Body of pancreas (tissue), 4 donors: ENCODE results near the gene SPATS2L. TPM values are rescaled to one million over a fixed set of nuclear protein-coding genes. Genes with fewer than 3 reads are reported as not detected.

Experiments used
- ATAC-seq: fragments of 150-250 bp; one replicate; pipeline ENCODE4 v1.9.1; 2016
- DNase-seq, 4 donors: peaks; one replicate each; pipeline ENCODE4 v3.0.0-alpha.2; 2019
- H3K27ac ChIP-seq, 4 donors: fragments of 200-600 bp; sonication (generic); 1 replicate in 3 of 4; 2 replicates in 1 of 4; pipeline versions ENCODE4 v1.5.1 to v1.6.1; 2016 to 2019; ENCODE audit warnings: mild to moderate bottlenecking in 1 of 4, mixed read lengths in 1 of 4, moderate library complexity in 1 of 4
- H3K27me3 ChIP-seq, 2 donors: fragments of 200-600 bp; sonication (generic); one replicate each; pipeline ENCODE4 v1.6.0; 2016; ENCODE audit warnings: mild to moderate bottlenecking in 1 of 2
- H3K36me3 ChIP-seq, 2 donors: fragments of 200-600 bp; sonication (generic); replicated peaks in 1 of 2; 2 replicates each; pipeline ENCODE4 v1.5.1; 2016; ENCODE audit warnings: low read depth in 2 of 2; ENCODE audit not compliant: insufficient read depth in 1 of 2
- H3K4me1 ChIP-seq: fragments of 200-600 bp; sonication (generic); one replicate; pipeline ENCODE4 v1.6.0; 2016
- H3K4me3 ChIP-seq, 2 donors: fragments of 200-600 bp; sonication (generic); 1 replicate in 1 of 2; 2 replicates in 1 of 2; pipeline ENCODE4 v1.5.1; 2016 to 2019
- H3K9me3 ChIP-seq, 3 donors: fragments of 200-600 bp; sonication (generic); 1 replicate in 2 of 3; 2 replicates in 1 of 3; pipeline ENCODE4 v1.5.1; 2016
- CTCF ChIP-seq, 7 experiments: fragments of 450-650 bp in 4 of 7; fragments of 200-600 bp in 3 of 7; sonication (generic) in 3 of 7; IDR thresholded peaks; one replicate each; pipeline ENCODE4 v1.5.1; 2016 to 2019; ENCODE audit warnings: antibody characterized with exemption in 7 of 7
- POLR2A ChIP-seq, 3 donors: fragments of 450-650 bp; IDR thresholded peaks; one replicate each; pipeline ENCODE4 v1.6.1; 2016; ENCODE audit warnings: antibody characterized with exemption in 3 of 3, mild to moderate bottlenecking in 2 of 3
- WGBS, 2 donors: methylation state at CpG; one replicate each; pipeline ENCODE4 v1.1.5; 2017; 5-methylcytosine and 5-hydroxymethylcytosine counted together
- intact Hi-C: fragments of 100-400 bp; cut with DNase I; formaldehyde crosslinking; loops from one replicate; pipeline ENCODE4 v1.15.1; 2023
- total RNA-seq, 2 donors: library from RNA; depleted of rRNA; stranded (reverse); fragments of >200 nt; gene quantifications; one replicate each; pipeline ENCODE4 v1.1.0, GENCODE V29; 2016

The SPATS2L gene
- total RNA-seq, 2 donors from 2014 or later, result 39.2 to 49.8 TPM

GRCh38 chr2:200373973-200374416, 67.5 kb downstream of the SPATS2L start:
- TF ChIP-seq CTCF (IDR thresholded peaks at IDR 0.05), result no peak
- TF ChIP-seq POLR2A (IDR thresholded peaks at IDR 0.05), result no peak
- Histone ChIP-seq H3K4me3 (no peak overlapping the region), H3K27ac (peak overlapping the region; percentile 35 to 59 (median 54))

DNA sequence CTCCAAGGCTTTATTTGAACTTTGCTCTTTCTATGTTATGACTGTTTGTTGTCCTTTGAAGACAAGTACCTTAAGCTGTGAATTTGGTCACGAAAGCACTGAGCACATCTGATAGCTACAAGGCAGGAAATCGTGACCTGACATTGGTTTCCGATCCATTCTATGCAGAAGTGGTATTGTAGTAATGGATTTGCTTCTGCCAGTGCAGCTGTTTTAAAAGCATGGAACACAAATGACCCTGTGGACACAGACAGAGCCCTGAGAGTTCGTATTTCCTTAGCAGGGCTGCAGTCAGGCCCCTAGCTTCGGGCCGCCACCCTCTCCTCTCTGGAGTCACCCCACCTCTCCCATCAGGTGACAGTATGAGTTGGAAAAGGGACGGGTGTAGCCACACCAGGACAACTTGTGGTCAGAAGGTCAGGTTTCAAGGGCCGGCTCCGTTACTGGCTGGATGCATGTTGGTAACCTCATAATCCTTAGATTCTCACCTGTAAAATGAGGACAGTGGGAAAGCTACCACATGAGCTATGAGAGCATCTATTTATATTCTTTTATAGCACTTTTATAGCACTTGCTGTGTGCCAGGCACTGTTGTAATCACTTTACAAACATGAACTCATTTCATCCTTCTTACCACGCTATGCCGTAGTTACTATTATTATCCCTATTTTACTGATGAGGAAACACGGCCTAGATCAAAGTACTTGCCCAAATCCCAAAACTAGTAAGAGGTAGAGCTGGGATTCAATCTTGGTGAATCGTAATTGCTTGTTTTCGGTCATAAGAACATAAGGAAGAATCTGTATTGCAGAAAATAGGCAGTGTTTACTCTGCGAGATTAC, 70.2 kb downstream of the SPATS2L start:
- peak in 3 of 4 donors; percentile 24 to 42 (median 33) for DNase-seq
- Histone ChIP-seq H3K27me3 (no peaks in the 10 kb centered on the region), H3K27ac (peak overlapping the region; percentile 51 to 73 (median 68)), H3K4me1 (peaks cover 57% of the 10 kb centered on the region), H3K9me3 (no peaks in the 10 kb centered on the region), H3K36me3 (no peaks in the 10 kb centered on the region), H3K4me3 (no peak overlapping the region)
- peak; percentile 39 for ATAC-seq
- intact Hi-C loops, result no loop called here
- 38 to 53% methylated on average over 15 of the region's 15 CpGs for WGBS, 2 donors
- TF ChIP-seq CTCF (IDR thresholded peaks at IDR 0.05) (no peak), POLR2A (IDR thresholded peaks at IDR 0.05) (no peak)

More at GRCh38 chr2:200373973-200374416, 67.5 kb downstream of the SPATS2L start:
- WGBS, 2 donors, result 52 to 58% methylated on average over 5 of the region's 5 CpGs
- H3K36me3 ChIP-seq, result no peaks in the 10 kb centered on the region
- peaks cover 37% of the 10 kb centered on the region for H3K4me1 ChIP-seq
- peak in 1 of 4 donors; percentile 43 for DNase-seq
- H3K9me3 ChIP-seq, result no peaks in the 10 kb centered on the region
- intact Hi-C loops, result no loop called here
- ATAC-seq, result peak; percentile 34
- no peaks in the 10 kb centered on the region for H3K27me3 ChIP-seq

GRCh38 chr2:200377355-200378336, 71.2 kb downstream of the SPATS2L start:
- H3K27ac ChIP-seq, result peak overlapping the region; percentile 48 to 73 (median 68)
- no peaks in the 10 kb centered on the region for H3K36me3 ChIP-seq
- ATAC-seq, result peak; percentile 70
- no peaks in the 10 kb centered on the region for H3K9me3 ChIP-seq
- intact Hi-C loops, result no loop called here
- 30 to 37% methylated on average over 5 of the region's 5 CpGs for WGBS, 2 donors
- no peaks in the 10 kb centered on the region for H3K27me3 ChIP-seq
- peak; percentile 48 to 73 (median 68) for DNase-seq
- TF ChIP-seq POLR2A (IDR thresholded peaks at IDR 0.05), result peak in 1 of 3 donors; percentile 24
- no peak for TF ChIP-seq CTCF (IDR thresholded peaks at IDR 0.05)
- H3K4me3 ChIP-seq, result no peak overlapping the region
- peaks cover 57% of the 10 kb centered on the region for H3K4me1 ChIP-seq

DNA sequence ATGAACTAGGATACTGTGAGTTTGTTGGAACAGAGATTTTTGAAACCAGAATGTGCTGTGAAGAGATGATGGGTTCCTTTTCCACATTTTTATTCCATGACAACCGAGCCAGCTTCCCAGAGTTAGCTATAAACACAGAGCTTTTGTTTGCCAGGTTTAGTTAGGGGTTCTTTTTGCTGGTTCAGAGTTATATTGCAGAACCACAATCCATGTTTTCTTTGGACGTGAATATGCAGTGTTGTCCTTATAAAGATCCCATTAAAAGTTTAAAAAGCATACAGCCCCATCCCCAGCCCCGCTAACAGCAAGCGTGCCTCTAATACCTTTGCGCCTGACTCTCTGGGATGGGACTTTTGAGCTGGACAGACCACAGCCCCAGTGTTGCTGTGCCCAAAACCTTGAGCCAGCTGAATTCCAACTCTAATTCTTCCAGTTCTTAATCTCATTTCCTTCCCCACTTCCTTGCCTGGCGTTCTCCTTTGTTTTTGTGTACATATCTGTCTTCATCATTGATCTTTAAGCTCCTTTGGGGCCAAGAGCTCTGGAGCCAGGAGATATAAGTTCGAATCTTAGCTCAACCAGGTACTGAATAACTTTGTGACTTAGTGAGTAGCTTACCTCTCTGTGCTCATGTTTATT, 72.3 kb downstream of the SPATS2L start:
- Histone ChIP-seq H3K27me3 (no peaks in the 10 kb centered on the region), H3K9me3 (no peaks in the 10 kb centered on the region), H3K27ac (peak overlapping the region; percentile 48 to 73 (median 68)), H3K4me1 (peaks cover 58% of the 10 kb centered on the region), H3K4me3 (no peak overlapping the region), H3K36me3 (no peaks in the 10 kb centered on the region)
- WGBS, 2 donors, result 54 to 56% methylated on average over 7 of the region's 7 CpGs
- intact Hi-C loops, result no loop called here
- DNase-seq (no peak), ATAC-seq (no peak)
- TF ChIP-seq CTCF (IDR thresholded peaks at IDR 0.05) (no peak), POLR2A (IDR thresholded peaks at IDR 0.05) (no peak)
